Natural killer cell (primary cell): ENCODE data around the gene NOS1AP. TPM values are rescaled to one million over a fixed set of nuclear protein-coding genes. Genes with fewer than 3 reads are reported as not detected.

ENCODE experiments used
- ATAC-seq, 3 donors: fragments of 150-1000 bp in 2 of 3; fragments of 200-7000 bp in 1 of 3; cut with Tn5 transposase; 1 replicate in 1 of 3; 2 replicates in 2 of 3; pipeline ENCODE4 v1.10.0; 2021; ENCODE audit warnings: mild to moderate bottlenecking in 2 of 3, moderate library complexity in 2 of 3
- DNase-seq, 2 donors: peaks; one replicate each; pipeline versions ENCODE4 v3.0.0 to v3.0.0-alpha.2; 2013 to 2021; ENCODE audit warnings: mixed read lengths in 1 of 2
- H3K27ac ChIP-seq: one replicate; pipeline ENCODE4 v1.5.1; 2013; ENCODE audit warnings: mild to moderate bottlenecking, low read length
- H3K27me3 ChIP-seq: one replicate; pipeline ENCODE4 v1.6.1; 2013; ENCODE audit warnings: low read length; ENCODE audit not compliant: control insufficient read depth, insufficient read depth
- H3K36me3 ChIP-seq: one replicate; pipeline ENCODE4 v1.6.1; 2013; ENCODE audit warnings: low read length; ENCODE audit not compliant: control insufficient read depth, insufficient read depth
- H3K4me1 ChIP-seq: one replicate; pipeline ENCODE4 v1.6.1; 2013; ENCODE audit warnings: low read length; ENCODE audit not compliant: control insufficient read depth, insufficient read depth
- H3K4me3 ChIP-seq: one replicate; pipeline ENCODE4 v1.5.1; 2013; ENCODE audit warnings: low read length
- H3K9me3 ChIP-seq: one replicate; pipeline ENCODE4 v1.6.1; 2013; ENCODE audit warnings: low read length; ENCODE audit not compliant: control insufficient read depth, insufficient read depth
- H3K27ac Mint-ChIP-seq, 2 donors: one replicate each; pipeline ENCODE4 v1.8.0; 2022; ENCODE audit warnings: mild to moderate bottlenecking in 2 of 2, mixed read lengths in 2 of 2, moderate library complexity in 1 of 2
- H3K27me3 Mint-ChIP-seq, 2 donors: one replicate each; pipeline ENCODE4 v1.8.0; 2022; ENCODE audit warnings: low read depth in 2 of 2, mixed read lengths in 2 of 2
- H3K36me3 Mint-ChIP-seq: one replicate; pipeline ENCODE4 v1.8.0; 2022; ENCODE audit warnings: mixed read lengths
- H3K4me1 Mint-ChIP-seq, 2 donors: one replicate each; pipeline ENCODE4 v1.8.0; 2022; ENCODE audit warnings: mixed read lengths in 2 of 2
- H3K4me3 Mint-ChIP-seq: one replicate; pipeline ENCODE4 v1.8.0; 2022; ENCODE audit warnings: mild to moderate bottlenecking, moderate library complexity, mixed read lengths
- H3K9me3 Mint-ChIP-seq, 2 donors: one replicate each; pipeline ENCODE4 v1.8.0; 2022; ENCODE audit warnings: mixed read lengths in 2 of 2
- WGBS: methylation state at CpG from one replicate; pipeline ENCODE4 v1.1.7; 2013; ENCODE audit warnings: missing lambda C conversion rate; ENCODE audit not compliant: insufficient coverage; 5-methylcytosine and 5-hydroxymethylcytosine counted together
- intact Hi-C: fragments of 100-400 bp; cut with micrococcal nuclease; formaldehyde crosslinking; loops from one replicate; pipeline ENCODE4 v1.14.2; 2022
- total RNA-seq, 4 donors: library from RNA; stranded (reverse); fragments of 120-200 nt in 1 of 4; gene quantifications; one replicate each; pipeline versions ENCODE4 v1.2.3 to v1.2.4, GENCODE V29; 2013 to 2022
- TF ChIP-seq, protein P1 (sequence below): fragments of 200-600 bp; IDR thresholded peaks from one replicate; pipeline ENCODE4 v1.8.0; 2022; ENCODE audit warnings: antibody characterized with exemption

Gene NOS1AP
- total RNA-seq, 3 donors from 2014 or later (not counting 1 experiment from before 2014, with no cell fraction given), result 0.09 to 0.20 TPM; not detected in 1

DNA sequence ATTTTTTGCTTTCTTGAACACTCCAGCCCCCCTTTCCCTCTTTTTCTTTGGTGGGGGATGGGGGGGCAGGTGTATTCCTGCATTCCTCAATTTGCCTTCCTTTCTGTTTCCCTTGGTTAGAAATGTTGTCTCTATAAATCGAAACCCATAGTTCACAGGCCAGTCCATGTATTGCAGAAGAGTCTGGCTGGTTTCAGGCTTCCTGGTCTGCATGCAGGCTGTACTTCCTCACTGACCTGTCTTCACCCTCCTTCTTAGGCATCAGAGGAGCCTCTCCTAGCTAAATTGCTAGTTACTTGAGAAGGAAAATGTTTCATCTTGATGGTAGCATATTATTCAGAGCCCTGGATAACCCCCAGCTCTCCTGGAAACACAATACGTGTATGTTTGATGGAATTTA, 167.1 kb downstream of the NOS1AP start:
- ATAC-seq (peak in 1 of 3 donors; percentile 47), DNase-seq (no peak)
- Mint-ChIP-seq H3K9me3 (no peaks in the 10 kb centered on the region), H3K27ac (no peak overlapping the region), H3K27me3 (peaks cover 26 to 55% of the 10 kb centered on the region in 2 donors), H3K36me3 (no peaks in the 10 kb centered on the region), H3K4me3 (no peak overlapping the region), H3K4me1 (no peaks in the 10 kb centered on the region)
- H3K36me3 ChIP-seq, result no peaks in the 10 kb centered on the region
- H3K4me3 ChIP-seq, result no peak overlapping the region
- 82% methylated on average over 2 of the region's 2 CpGs for WGBS
- H3K9me3 ChIP-seq, result no peaks in the 10 kb centered on the region
- no peaks in the 10 kb centered on the region for H3K27me3 ChIP-seq
- H3K4me1 ChIP-seq, result no peaks in the 10 kb centered on the region
- TF ChIP-seq, protein P1, sequence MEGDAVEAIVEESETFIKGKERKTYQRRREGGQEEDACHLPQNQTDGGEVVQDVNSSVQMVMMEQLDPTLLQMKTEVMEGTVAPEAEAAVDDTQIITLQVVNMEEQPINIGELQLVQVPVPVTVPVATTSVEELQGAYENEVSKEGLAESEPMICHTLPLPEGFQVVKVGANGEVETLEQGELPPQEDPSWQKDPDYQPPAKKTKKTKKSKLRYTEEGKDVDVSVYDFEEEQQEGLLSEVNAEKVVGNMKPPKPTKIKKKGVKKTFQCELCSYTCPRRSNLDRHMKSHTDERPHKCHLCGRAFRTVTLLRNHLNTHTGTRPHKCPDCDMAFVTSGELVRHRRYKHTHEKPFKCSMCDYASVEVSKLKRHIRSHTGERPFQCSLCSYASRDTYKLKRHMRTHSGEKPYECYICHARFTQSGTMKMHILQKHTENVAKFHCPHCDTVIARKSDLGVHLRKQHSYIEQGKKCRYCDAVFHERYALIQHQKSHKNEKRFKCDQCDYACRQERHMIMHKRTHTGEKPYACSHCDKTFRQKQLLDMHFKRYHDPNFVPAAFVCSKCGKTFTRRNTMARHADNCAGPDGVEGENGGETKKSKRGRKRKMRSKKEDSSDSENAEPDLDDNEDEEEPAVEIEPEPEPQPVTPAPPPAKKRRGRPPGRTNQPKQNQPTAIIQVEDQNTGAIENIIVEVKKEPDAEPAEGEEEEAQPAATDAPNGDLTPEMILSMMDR, result no peak
- intact Hi-C loops, result no loop called here
- H3K27ac ChIP-seq, result no peak overlapping the region

DNA sequence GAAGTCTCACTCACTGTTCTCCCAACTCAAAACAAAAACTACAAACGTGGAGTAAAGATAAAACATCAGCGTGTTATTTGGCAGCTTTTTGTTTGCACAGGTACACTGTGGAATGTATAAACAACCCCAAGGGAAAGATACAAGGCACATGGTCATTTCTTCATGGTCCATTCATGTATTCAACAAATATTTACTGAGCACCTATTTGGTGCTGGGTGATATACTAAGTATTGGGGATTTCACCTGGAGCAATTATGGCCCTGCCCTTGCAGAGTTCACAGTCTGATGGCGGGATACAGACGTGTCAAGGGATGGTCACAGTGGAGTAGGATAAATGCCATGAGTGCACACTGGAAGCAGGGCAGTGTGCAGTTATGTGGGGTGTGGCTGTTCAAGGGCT, 171.1 kb downstream of the NOS1AP start:
- Histone ChIP-seq H3K27ac (no peak overlapping the region), H3K36me3 (no peaks in the 10 kb centered on the region), H3K4me1 (no peaks in the 10 kb centered on the region), H3K4me3 (no peak overlapping the region), H3K9me3 (no peaks in the 10 kb centered on the region), H3K27me3 (peaks cover 4% of the 10 kb centered on the region)
- H3K27ac Mint-ChIP-seq, result no peak overlapping the region
- no peaks in the 10 kb centered on the region for H3K36me3 Mint-ChIP-seq
- no peak overlapping the region for H3K4me3 Mint-ChIP-seq
- no peak for ATAC-seq
- TF ChIP-seq, protein P1, result no peak
- no peak for DNase-seq
- H3K27me3 Mint-ChIP-seq, result peaks cover 30 to 55% of the 10 kb centered on the region in 2 donors
- intact Hi-C loops, result no loop called here
- no peaks in the 10 kb centered on the region for H3K4me1 Mint-ChIP-seq
- no peaks in the 10 kb centered on the region for H3K9me3 Mint-ChIP-seq
- WGBS, result 88% methylated on average over 4 of the region's 4 CpGs

DNA sequence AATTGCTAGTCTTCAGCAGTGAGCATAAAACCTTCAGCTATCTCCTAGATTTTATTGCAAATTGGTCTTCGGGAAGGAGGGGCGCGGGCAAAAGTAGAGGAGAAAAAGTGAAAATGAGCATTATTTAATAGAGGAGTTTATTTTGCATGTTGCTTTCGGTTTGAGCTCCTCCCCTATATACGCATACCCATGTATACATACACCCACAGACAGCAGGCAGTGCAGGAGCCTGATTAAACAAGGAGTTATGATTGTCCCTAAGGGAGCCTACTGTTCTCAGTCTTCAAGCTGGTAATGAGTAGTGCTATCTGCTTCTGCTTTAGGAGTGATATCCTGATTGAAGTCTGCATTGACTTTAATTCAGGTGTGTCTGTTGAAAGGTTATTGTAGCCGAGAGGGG, 173.3 kb downstream of the NOS1AP start:
- TF ChIP-seq, protein P1, result no peak
- Mint-ChIP-seq H3K9me3 (no peaks in the 10 kb centered on the region), H3K36me3 (no peaks in the 10 kb centered on the region), H3K4me3 (no peak overlapping the region), H3K4me1 (no peaks in the 10 kb centered on the region), H3K27me3 (peaks cover 36 to 46% of the 10 kb centered on the region in 2 donors), H3K27ac (no peak overlapping the region)
- 97% methylated on average over 1 of the region's 6 CpGs for WGBS
- intact Hi-C loops, result no loop called here
- no peaks in the 10 kb centered on the region for H3K4me1 ChIP-seq
- DNase-seq (no peak), ATAC-seq (no peak)
- H3K27ac ChIP-seq, result no peak overlapping the region
- peaks cover 4% of the 10 kb centered on the region for H3K27me3 ChIP-seq
- no peaks in the 10 kb centered on the region for H3K36me3 ChIP-seq
- no peaks in the 10 kb centered on the region for H3K9me3 ChIP-seq
- no peak overlapping the region for H3K4me3 ChIP-seq

DNA sequence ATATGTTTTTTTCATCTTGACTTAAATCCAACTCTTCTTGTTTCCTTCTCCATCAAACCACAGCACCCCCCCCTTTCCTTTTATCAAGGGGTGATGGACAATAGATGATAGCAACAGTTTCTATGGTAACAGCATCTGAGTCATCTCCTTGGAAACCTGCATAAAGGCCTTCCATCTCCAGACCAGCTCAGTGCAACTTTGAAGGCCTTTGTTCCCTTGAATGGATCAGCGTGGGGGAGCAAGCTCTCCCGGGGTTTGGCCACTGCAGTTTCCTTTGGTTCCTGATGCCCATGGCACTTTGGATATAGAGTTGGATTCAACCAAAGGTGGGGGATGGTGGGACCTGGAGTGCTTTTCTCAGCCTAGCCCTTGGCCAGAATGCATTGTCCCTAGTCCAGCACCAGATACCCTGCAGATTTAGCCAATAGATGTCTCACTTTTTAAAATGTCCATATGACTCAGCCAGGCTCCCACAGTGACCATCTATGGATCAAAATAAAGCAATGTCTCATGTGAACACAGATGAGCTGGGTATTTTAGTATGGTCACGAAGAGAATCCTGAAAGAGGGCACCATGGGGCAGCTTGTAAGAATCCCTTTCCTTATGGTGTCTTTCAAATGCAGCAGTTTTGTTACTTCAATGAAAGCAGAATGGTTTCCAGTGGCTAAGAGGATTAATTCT, 179.5 kb downstream of the NOS1AP start:
- no peak overlapping the region for H3K4me3 Mint-ChIP-seq
- H3K4me3 ChIP-seq, result no peak overlapping the region
- no peaks in the 10 kb centered on the region for H3K9me3 ChIP-seq
- no peaks in the 10 kb centered on the region for H3K36me3 Mint-ChIP-seq
- no peaks in the 10 kb centered on the region for H3K27me3 ChIP-seq
- no peaks in the 10 kb centered on the region for H3K36me3 ChIP-seq
- H3K4me1 ChIP-seq, result no peaks in the 10 kb centered on the region
- no peaks in the 10 kb centered on the region for H3K9me3 Mint-ChIP-seq
- H3K27me3 Mint-ChIP-seq, result peaks cover 14 to 16% of the 10 kb centered on the region in 2 donors
- TF ChIP-seq, protein P1, result no peak
- no peak overlapping the region for H3K27ac ChIP-seq
- ATAC-seq (no peak), DNase-seq (no peak)
- intact Hi-C loops, result no loop called here
- H3K4me1 Mint-ChIP-seq, result no peaks in the 10 kb centered on the region
- H3K27ac Mint-ChIP-seq, result no peak overlapping the region
- WGBS, result 78% methylated on average over 3 of the region's 3 CpGs
